AG10803 (cell line): ENCODE measurements around the gene DNTTIP2.

ENCODE experiments used
- DNase-seq: peaks from one replicate; pipeline ENCODE4 v3.0.0; 2010; ENCODE audit warnings: low read depth
- H3K4me3 ChIP-seq: 2 replicates; pipeline ENCODE4 v1.5.1; 2011; ENCODE audit warnings: mild to moderate bottlenecking, low read length, control low read depth
- TF ChIP-seq, protein P1 (sequence below): conservative IDR thresholded peaks from 2 replicates; pipeline ENCODE4 v1.5.1; 2011; ENCODE audit warnings: mild to moderate bottlenecking, low read length, control low read depth, inconsistent platforms

The DNTTIP2 gene

DNA sequence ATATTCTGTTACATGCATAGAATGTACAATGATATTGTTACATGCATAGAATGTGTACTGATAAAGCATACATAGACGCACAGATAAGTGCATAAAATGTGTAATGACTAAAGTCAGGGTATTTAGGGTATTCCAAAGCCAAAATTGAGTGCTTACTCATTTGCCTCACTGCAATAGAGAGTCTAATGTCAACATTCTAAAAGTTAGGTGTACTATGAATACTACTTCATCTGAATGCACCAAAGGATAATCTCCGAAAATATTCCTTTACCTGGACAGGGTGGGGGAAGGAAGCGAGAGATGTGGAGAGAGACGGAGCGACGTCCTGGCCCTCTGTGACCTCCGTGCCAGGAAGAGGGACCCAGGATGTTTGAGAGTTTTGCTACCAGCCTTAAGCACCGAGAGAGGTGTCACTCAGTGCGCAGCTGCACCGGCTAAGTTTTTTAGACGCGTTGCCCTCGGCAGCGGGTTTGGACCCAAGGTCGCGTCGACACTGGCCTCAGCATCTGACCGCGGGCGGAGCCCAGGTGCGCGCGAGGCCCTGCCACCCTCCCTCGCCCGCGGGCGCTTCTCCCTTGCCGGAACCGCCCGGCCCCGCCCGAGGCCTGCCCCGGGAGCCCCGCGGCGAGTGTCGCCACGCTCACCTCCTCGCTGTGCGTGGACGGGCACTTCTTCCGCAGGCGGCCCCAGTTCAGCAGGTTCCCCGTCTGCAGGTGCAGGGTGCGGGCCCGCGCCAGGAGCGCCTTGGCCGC, 29.6 kb upstream of the DNTTIP2 start:
- TF ChIP-seq, protein P1, sequence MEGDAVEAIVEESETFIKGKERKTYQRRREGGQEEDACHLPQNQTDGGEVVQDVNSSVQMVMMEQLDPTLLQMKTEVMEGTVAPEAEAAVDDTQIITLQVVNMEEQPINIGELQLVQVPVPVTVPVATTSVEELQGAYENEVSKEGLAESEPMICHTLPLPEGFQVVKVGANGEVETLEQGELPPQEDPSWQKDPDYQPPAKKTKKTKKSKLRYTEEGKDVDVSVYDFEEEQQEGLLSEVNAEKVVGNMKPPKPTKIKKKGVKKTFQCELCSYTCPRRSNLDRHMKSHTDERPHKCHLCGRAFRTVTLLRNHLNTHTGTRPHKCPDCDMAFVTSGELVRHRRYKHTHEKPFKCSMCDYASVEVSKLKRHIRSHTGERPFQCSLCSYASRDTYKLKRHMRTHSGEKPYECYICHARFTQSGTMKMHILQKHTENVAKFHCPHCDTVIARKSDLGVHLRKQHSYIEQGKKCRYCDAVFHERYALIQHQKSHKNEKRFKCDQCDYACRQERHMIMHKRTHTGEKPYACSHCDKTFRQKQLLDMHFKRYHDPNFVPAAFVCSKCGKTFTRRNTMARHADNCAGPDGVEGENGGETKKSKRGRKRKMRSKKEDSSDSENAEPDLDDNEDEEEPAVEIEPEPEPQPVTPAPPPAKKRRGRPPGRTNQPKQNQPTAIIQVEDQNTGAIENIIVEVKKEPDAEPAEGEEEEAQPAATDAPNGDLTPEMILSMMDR, result no peak
- H3K4me3 ChIP-seq, result peak overlapping the region; percentile 96
- no peak for DNase-seq

DNA sequence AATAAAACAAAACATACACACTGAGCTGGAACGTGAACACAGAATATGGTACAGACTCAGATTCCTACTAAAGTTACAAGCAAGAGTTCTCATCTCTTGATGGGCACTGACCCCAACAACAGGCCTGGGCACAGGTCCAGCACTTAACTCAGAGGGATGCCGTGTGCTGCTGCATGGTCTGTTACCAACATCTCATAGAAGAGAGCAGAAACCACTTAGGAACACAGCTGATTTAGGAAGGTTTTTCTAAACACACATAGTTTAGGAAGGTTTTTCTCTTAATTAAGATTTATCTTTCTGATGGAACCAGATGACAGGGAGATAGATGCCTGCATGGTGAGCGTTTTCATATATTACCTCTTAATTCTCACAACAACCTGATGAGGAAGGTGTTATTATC, 28.7 kb upstream of the DNTTIP2 start:
- TF ChIP-seq, protein P1, result no peak
- H3K4me3 ChIP-seq, result peak overlapping the region; percentile 96
- DNase-seq, result peak; percentile 54

DNA sequence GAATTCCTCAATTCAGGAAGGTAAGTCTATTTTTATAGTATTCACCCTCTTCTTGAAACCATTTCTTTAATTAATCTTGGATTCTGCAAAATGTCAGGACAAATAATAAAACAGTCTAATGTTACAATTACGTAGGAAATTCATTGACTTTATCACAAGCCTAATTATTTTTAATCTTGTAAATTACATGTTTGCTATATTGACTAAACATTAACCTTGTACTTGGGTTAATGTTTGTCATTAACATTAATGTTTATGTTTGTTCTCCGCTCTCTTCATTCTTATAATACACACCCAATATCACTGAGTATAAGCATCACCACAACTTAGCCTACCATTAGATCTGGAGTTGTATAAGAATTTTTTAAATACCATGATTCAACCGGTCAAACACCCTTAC, 27.5 kb upstream of the DNTTIP2 start:
- TF ChIP-seq, protein P1, result no peak
- DNase-seq, result no peak
- peak overlapping the region; percentile 96 for H3K4me3 ChIP-seq

DNA sequence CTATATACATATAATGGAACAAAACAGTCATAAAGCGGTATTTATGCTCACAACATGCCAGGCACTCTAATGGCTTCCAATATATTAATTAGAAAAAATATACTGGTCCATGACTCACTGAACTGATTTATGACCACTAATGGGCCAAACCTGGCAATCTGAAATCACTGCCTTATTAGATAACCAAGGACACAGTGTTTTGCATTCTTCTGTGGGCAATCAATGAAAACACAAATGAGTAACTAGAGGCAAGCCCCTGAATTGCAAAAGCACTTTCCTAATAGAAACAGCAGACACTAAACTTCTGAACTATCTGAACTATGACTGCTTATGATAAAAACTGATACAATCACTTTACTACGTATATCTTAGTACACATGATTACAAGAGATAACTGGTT, 26.7 kb upstream of the DNTTIP2 start:
- no peak overlapping the region for H3K4me3 ChIP-seq
- DNase-seq, result peak; percentile 76
- TF ChIP-seq, protein P1, result peak; percentile 11; the same call in 1 of the 2 replicates

DNA sequence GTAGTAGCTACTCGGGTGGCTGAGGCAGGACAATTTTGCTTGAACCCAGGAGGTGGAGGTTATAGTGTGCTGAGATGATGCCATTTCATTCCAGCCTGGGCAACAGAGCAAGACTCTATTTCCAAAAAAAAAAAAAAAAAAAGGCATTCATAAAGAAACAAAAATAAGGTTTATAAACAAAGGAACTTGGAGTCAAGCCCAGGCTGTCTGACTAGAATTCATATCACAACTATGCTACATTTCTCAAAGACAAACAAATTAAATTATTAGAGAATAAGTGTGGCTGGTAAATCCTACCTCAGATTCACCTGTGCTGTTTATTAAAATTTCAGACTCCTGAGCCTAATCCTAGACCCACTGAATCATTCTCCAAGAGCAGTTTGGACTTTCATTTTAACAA, 26.0 kb upstream of the DNTTIP2 start:
- TF ChIP-seq, protein P1, result no peak
- no peak overlapping the region for H3K4me3 ChIP-seq
- DNase-seq, result no peak

DNA sequence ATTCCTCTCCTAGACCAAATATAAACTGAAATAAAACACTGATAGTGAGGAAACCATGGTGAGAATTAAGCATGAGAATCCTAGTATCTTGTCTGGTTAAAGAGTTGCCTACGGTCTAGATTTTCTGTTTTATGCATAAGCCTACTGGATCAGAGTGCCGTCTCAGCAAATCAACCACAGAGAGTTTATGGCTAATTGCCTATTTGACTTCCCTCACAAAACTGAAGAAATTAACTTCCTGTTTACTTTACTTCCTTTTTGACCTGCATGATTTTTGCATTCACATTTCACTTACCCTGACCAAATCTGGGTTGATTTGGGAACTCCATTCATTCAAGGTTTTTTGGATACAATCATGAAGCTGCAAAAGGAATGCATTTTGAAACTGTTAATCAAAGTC, 25.2 kb upstream of the DNTTIP2 start:
- TF ChIP-seq, protein P1, result no peak
- no peak for DNase-seq
- H3K4me3 ChIP-seq, result no peak overlapping the region
